ENCODE data around the gene PIGQ. TPM values are rescaled to one million over a fixed set of nuclear protein-coding genes. Genes with fewer than 3 reads are reported as not detected.
A peak's percentile ranks its signal among the peaks of the same experiment; 100 is the strongest.

Gene PIGQ
- total RNA-seq, 1 donor from 2014 or later: 70.2 TPM

- peak in 1 of 3 experiments; percentile 17 for TF ChIP-seq CTCF (IDR thresholded peaks at IDR 0.05)
- Histone ChIP-seq H3K4me1 (peaks cover 8 to 32% of the 10 kb centered on the region in 2 donors), H3K27me3 (no peaks in the 10 kb centered on the region), H3K9me3 (no peaks in the 10 kb centered on the region), H3K27ac (peak overlapping the region; percentile 92 to 94), H3K4me3 (peak overlapping the region; percentile 75 to 81), H3K36me3 (peaks cover 0 to 3% of the 10 kb centered on the region in 2 donors)
- DNase-seq (ENCODE audit: low spot score in 2 of 2): peak; percentile 83 to 98
- intact Hi-C loops (cut with DNase I): loop anchor here (1.0 to 5.0 kb wide), 5 partner anchors 47 to 357 kb away; partner anchors contain the start of genes CAPN15, FAM234A, METTL26 and PGAP6
These were observed 19.3 kb downstream of the PIGQ start for GRCh38 chr16:588889-589657.

- peak; percentile 92 to 99 for DNase-seq (ENCODE audit: low spot score in 2 of 2)
- H3K4me3 ChIP-seq: peak within 1 kb of the TSS; percentile 85 to 92
- no peak for TF ChIP-seq CTCF (IDR thresholded peaks at IDR 0.05)
- H3K4me1 ChIP-seq: peaks cover 8 to 32% of the 10 kb centered on the region in 2 donors
- H3K9me3 ChIP-seq: no peaks in the 10 kb centered on the region
- H3K27ac ChIP-seq: peak within 1 kb of the TSS; percentile 92 to 94
- intact Hi-C loops (cut with DNase I): loop anchor here (1.0 to 5.0 kb wide), 5 partner anchors 47 to 357 kb away; partner anchors contain the start of genes CAPN15, FAM234A, METTL26 and PGAP6
- peaks cover 0 to 3% of the 10 kb centered on the region in 2 donors for H3K36me3 ChIP-seq
- no peaks in the 10 kb centered on the region for H3K27me3 ChIP-seq
These were observed 20.0 kb downstream of the PIGQ start, which contains the start of gene RAB40C for GRCh38 chr16:589658-590187. RAB40C (plus strand) TSS chr16:590066; CDS start chr16:590292, 226 bp downstream.

GRCh38 chr16:590188-590814, 20.5 kb downstream of the PIGQ start:
- DNase-seq (ENCODE audit: low spot score in 2 of 2): no peak
- H3K27ac ChIP-seq: peak overlapping the region; percentile 82 to 83
- peak overlapping the region; percentile 85 to 92 for H3K4me3 ChIP-seq
- no peaks in the 10 kb centered on the region for H3K27me3 ChIP-seq
- TF ChIP-seq CTCF (IDR thresholded peaks at IDR 0.05): no peak
- H3K9me3 ChIP-seq: no peaks in the 10 kb centered on the region
- H3K4me1 ChIP-seq: peaks cover 8 to 32% of the 10 kb centered on the region in 2 donors
- H3K36me3 ChIP-seq: peaks cover 0 to 3% of the 10 kb centered on the region in 2 donors
- intact Hi-C loops (cut with DNase I): no loop called here

GRCh38 chr16:590815-591200, 21.0 kb downstream of the PIGQ start:
- no peak for DNase-seq (ENCODE audit: low spot score in 2 of 2)
- H3K27ac ChIP-seq: peak overlapping the region in 1 of 2 donors; percentile 83
- H3K4me1 ChIP-seq: peaks cover 8 to 32% of the 10 kb centered on the region in 2 donors
- intact Hi-C loops (cut with DNase I): no loop called here
- H3K27me3 ChIP-seq: no peaks in the 10 kb centered on the region
- peak overlapping the region; percentile 85 to 92 for H3K4me3 ChIP-seq
- no peak for TF ChIP-seq CTCF (IDR thresholded peaks at IDR 0.05)
- peaks cover 0 to 3% of the 10 kb centered on the region in 2 donors for H3K36me3 ChIP-seq
- no peaks in the 10 kb centered on the region for H3K9me3 ChIP-seq

- intact Hi-C loops (cut with DNase I): no loop called here
- no peak for DNase-seq (ENCODE audit: low spot score in 2 of 2)
These were observed 21.5 kb downstream of the PIGQ start for GRCh38 chr16:591231-591630.

More at GRCh38 chr16:591231-591630, 21.5 kb downstream of the PIGQ start:
- Histone ChIP-seq H3K27me3 (no peaks in the 10 kb centered on the region), H3K36me3 (peaks cover 1 to 3% of the 10 kb centered on the region in 2 donors), H3K27ac (no peak overlapping the region), H3K4me1 (peaks cover 8 to 32% of the 10 kb centered on the region in 2 donors), H3K4me3 (peak overlapping the region; percentile 85 to 92), H3K9me3 (no peaks in the 10 kb centered on the region)
- TF ChIP-seq CTCF (IDR thresholded peaks at IDR 0.05): no peak
